Naive thymus-derived CD8-positive, alpha-beta T cell (primary cell): ENCODE measurements around the gene GP2. TPM values are rescaled to one million over a fixed set of nuclear protein-coding genes. Genes with fewer than 3 reads are reported as not detected.
A peak's percentile ranks its signal among the peaks of the same experiment; 100 is the strongest.

ENCODE experiments used
- ATAC-seq, 2 donors: fragments of 150-1000 bp; cut with Tn5 transposase in 1 of 2; sonication (Bioruptor Pico), chemical (Tn5 transposase) in 1 of 2; 1 replicate in 1 of 2; 2 replicates in 1 of 2; pipeline ENCODE4 v1.10.0; 2021; ENCODE audit warnings: mild to moderate bottlenecking in 2 of 2, moderate library complexity in 2 of 2
- POLR2A ChIA-PET: fragments of 350-600 bp; sonication (Branson Sonifier 250); formaldehyde crosslinking; loops from one replicate; lab custom pipeline; 2021; ENCODE audit warnings: antibody characterized with exemption; lab: Charles Lee
- DNase-seq, 10 donors: peaks; one replicate each; pipeline versions ENCODE4 v3.0.0 to v3.0.0-alpha.2; 2020 to 2022
- H3K27ac Mint-ChIP-seq, 10 donors: one replicate each; pipeline ENCODE4 v1.8.0; 2020 to 2022; ENCODE audit warnings: mild to moderate bottlenecking in 10 of 10, mixed read lengths in 10 of 10, moderate library complexity in 4 of 10, inconsistent platforms in 1 of 10
- H3K27me3 Mint-ChIP-seq, 5 donors: one replicate each; pipeline ENCODE4 v1.8.0; 2021 to 2022; ENCODE audit warnings: mixed read lengths in 5 of 5
- H3K36me3 Mint-ChIP-seq, 3 donors: one replicate each; pipeline ENCODE4 v1.8.0; 2020 to 2022; ENCODE audit warnings: mixed read lengths in 3 of 3, mild to moderate bottlenecking in 2 of 3, inconsistent platforms in 1 of 3
- H3K4me1 Mint-ChIP-seq, 4 donors: one replicate each; pipeline ENCODE4 v1.8.0; 2021 to 2022; ENCODE audit warnings: mixed read lengths in 4 of 4
- H3K4me3 Mint-ChIP-seq, 10 donors: one replicate each; pipeline ENCODE4 v1.8.0; 2020 to 2022; ENCODE audit warnings: mild to moderate bottlenecking in 10 of 10, mixed read lengths in 10 of 10, moderate library complexity in 6 of 10, inconsistent platforms in 1 of 10
- H3K9me3 Mint-ChIP-seq, 9 donors: one replicate each; pipeline ENCODE4 v1.8.0; 2020 to 2022; ENCODE audit warnings: mixed read lengths in 9 of 9, mild to moderate bottlenecking in 3 of 9, inconsistent platforms in 1 of 9, moderate library complexity in 1 of 9
- polyA plus RNA-seq, 3 donors: library from polyadenylated mRNA; unstranded; fragments of 300-500 nt; fragmentation: Illumina TruSeq; gene quantifications; one replicate each; pipeline ENCODE4 v1.2.3, GENCODE V29; 2021
- total RNA-seq, 8 experiments: library from RNA in 2 of 8; stranded (reverse) in 2 of 8; gene quantifications; one replicate each; pipeline ENCODE4 v1.2.3 and lab custom pipeline; 2021 to 2026

GP2 gene
- total and polyA plus RNA-seq, 5 experiments from 2014 or later: not detected

DNA sequence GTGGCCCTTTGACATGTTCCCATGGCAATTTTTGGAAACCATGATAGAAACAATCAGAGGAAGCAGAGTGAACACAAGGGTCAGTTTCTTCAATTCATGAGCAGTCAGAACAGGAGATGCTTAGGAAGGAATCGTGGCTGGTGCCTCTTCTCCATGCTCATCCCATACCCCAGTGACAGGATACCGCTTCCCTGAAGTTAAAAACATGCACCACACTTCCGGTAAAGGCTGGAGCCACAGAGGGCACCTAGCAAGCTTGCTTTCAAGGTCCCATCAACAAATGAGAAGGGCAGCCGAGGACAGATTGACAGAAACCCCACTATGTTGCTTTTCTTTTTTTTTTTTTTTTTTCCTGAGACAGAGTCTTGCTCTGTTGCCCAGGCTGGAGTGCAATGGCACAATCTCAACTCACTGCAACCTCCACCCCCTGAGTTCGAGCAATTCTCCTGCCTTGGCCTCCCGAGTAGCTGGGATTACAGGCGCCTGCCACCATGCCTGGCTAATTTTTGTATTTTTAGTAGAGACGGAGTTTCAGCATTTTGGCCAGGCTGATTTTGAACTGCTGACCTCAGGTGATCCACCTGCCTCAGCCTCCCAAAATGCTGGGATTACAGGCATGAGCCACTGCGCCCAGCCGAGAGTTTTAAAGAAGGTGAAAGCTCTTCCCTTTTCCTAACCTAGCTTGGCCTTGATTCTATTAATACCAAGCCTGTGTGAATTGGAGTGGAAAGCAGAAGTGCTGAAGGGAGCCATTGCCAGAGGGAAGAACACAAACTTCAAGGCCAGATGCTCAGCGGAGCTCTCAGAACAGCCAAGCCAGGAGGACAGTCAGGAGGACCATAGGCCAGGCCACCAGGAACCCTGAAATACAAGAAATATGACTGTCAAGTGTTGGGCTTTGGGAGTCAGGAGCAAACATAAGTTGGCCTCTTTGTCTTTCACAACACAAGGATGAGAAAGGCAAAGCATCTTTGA lies 16.6 kb downstream of the GP2 start:
- Mint-ChIP-seq H3K27ac (no peak overlapping the region), H3K36me3 (no peaks in the 10 kb centered on the region), H3K9me3 (peaks cover 0 to 10% (median under 1%) of the 10 kb centered on the region in 9 donors), H3K4me1 (no peaks in the 10 kb centered on the region), H3K27me3 (peaks cover 0 to 23% (median 4%) of the 10 kb centered on the region in 5 donors), H3K4me3 (no peak overlapping the region)
- DNase-seq (no peak), ATAC-seq (no peak)
- POLR2A ChIA-PET: no interaction called here

DNA sequence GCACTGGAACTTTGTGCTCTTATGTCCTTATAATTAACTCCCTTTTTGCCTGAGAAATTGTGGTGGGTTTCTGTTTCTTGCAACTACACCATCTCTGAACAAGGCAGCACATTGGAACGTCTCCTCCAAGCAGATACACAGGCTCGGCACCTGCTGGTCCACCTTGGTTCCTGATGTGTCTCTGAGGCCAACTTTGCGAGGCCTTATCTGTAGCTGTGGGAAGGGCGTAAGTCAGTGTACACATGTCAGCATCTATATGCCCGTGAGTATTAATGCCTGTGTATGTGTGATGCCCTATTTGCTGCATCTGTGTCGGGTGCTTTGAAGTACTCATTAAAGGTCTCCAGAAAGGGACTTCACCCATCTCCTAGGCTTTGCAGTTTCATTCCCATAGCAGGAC lies 17.5 kb downstream of the GP2 start:
- H3K4me1 Mint-ChIP-seq: no peaks in the 10 kb centered on the region
- no peak for ATAC-seq
- no peak overlapping the region for H3K27ac Mint-ChIP-seq
- no peak overlapping the region for H3K4me3 Mint-ChIP-seq
- H3K36me3 Mint-ChIP-seq: no peaks in the 10 kb centered on the region
- no peak for DNase-seq
- POLR2A ChIA-PET: no interaction called here
- peaks cover 0 to 31% (median 5%) of the 10 kb centered on the region in 5 donors for H3K27me3 Mint-ChIP-seq
- H3K9me3 Mint-ChIP-seq: peaks cover 0 to 10% (median 4%) of the 10 kb centered on the region in 9 donors

DNA sequence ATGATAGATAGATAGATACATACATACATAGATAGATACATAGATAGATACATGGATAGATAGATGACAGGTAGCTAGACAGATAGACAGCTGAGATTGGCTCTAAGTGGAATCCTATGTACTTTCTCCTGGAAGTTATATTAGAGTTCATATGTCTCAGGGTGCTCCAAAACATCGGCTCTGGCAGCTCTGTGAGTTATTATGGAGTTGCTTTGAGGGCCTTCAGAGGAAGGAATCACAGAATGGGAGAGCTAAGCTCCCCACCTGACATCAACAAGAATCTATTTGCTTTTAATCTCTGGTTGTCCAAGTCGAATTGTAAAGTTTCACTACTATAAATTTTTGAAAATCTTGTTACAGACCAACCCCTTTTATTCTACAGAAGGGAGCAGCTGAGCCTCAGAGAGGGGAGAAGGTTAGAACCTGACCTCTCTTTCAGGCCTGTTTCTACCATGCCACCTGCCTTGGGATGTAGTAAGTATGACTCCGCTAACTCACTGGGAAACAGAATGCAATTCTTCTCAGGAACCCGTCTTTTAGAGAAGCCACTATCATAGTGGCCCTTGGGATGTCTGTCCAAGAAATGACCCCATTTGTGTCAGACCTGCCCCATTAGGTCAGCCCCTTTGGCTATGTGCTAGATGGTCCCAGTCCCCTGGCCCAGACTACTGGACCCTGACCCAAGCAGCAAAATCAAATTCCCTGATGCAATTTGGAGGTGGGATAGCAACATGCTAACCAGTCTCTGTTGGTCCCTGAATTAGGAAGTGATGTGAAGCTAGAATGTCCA lies 18.3 kb downstream of the GP2 start:
- H3K4me3 Mint-ChIP-seq: no peak overlapping the region
- no peaks in the 10 kb centered on the region for H3K4me1 Mint-ChIP-seq
- no peaks in the 10 kb centered on the region for H3K36me3 Mint-ChIP-seq
- H3K27me3 Mint-ChIP-seq: peaks cover 0 to 31% (median 5%) of the 10 kb centered on the region in 5 donors
- H3K27ac Mint-ChIP-seq: no peak overlapping the region
- no peak for DNase-seq
- ATAC-seq: no peak
- peaks cover 0 to 10% (median 3%) of the 10 kb centered on the region in 9 donors for H3K9me3 Mint-ChIP-seq
- POLR2A ChIA-PET: no interaction called here

DNA sequence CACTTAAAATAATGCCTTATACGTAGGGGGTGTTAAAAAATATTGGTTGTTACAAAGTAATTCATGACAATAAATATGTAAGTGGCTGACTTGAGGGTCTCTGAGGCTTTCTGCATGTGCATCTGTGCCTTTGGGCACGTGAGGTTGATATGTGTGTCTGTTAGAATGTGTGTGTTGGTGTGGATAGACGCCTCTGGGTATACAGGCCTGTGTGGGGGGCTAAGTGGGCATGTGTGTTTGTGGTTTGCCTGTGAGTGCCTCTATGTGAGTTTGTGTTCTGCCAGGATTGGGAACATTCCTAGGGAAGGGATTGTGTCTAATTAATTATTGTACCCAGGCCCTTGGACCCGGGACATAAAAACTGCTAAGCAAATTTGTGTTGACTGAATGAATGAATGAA lies 19.0 kb downstream of the GP2 start:
- POLR2A ChIA-PET: no interaction called here
- Mint-ChIP-seq H3K9me3 (peaks cover 0 to 9% (median 3%) of the 10 kb centered on the region in 9 donors), H3K4me3 (no peak overlapping the region), H3K36me3 (no peaks in the 10 kb centered on the region), H3K27ac (no peak overlapping the region), H3K4me1 (no peaks in the 10 kb centered on the region), H3K27me3 (peaks cover 0 to 28% (median 5%) of the 10 kb centered on the region in 5 donors)
- no peak for ATAC-seq
- no peak for DNase-seq

DNA sequence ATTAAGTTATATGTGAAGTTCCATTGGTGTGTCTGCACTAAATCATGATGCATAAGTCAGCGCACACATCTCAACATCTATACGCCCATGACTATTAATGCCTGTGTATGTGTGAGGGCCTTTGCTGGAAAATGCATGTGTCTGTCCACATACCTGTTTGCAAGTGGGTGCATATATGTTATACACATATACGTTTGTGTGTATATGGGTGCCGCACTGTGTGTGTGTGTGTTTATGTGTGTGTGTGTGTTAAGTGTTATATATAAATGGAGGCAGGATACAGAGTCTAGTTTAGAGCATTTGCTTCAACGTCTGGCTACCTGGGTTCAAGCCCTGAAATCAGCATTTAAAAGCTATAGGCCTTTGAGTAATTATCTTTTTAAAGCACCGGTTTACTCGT lies 19.5 kb downstream of the GP2 start:
- Mint-ChIP-seq H3K36me3 (no peaks in the 10 kb centered on the region), H3K9me3 (peaks cover 0 to 9% (median 0%) of the 10 kb centered on the region in 9 donors), H3K27ac (no peak overlapping the region), H3K4me3 (no peak overlapping the region), H3K4me1 (no peaks in the 10 kb centered on the region), H3K27me3 (peaks cover 0 to 25% (median 5%) of the 10 kb centered on the region in 5 donors)
- ATAC-seq (no peak), DNase-seq (no peak)
- POLR2A ChIA-PET: no interaction called here

DNA sequence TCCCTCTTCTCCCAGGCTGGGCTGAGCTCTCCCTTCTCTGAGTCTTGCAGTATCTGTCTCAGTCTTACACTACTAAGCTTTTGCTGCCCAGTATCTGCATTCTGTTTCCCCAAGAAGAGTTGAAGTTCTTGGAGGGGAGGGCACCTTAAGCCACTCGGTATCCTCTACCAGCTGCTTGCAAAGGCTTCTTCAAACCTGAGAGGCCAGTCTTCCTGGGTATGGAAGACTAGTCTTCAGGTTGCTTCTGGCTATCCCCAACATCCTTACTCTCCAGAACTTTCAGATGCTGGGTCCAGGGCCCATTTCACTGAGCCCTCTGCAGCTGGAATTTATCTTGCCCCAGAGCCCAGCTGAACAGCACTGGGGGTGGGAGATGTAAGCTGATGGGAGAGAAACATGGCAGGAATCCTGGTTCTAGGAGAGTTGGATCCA lies 20.1 kb downstream of the GP2 start:
- DNase-seq: no peak
- Mint-ChIP-seq H3K4me3 (no peak overlapping the region), H3K9me3 (peaks cover 0 to 9% (median 0%) of the 10 kb centered on the region in 9 donors), H3K4me1 (no peaks in the 10 kb centered on the region), H3K36me3 (no peaks in the 10 kb centered on the region), H3K27me3 (peaks cover 0 to 25% (median 5%) of the 10 kb centered on the region in 5 donors), H3K27ac (no peak overlapping the region)
- ATAC-seq: no peak
- POLR2A ChIA-PET: no interaction called here

DNA sequence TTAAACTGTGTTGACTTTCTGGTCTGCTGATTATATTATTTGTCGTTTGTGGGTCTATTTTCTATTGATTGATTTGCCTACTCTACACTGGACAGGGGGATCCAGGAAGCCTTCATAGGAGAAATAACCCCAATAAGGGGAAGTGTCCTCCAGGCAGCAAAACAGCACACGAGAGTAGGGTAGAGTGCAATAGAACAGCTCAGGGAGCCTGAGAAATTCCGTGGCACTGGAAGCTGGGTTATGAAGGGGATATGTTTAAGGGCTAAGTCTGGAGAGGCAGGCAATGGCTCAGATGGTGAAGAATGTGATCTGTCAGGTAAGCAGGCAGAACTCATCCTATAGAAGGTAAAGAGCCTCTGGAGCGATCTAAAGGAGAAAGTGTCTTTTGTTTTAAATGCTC lies 20.9 kb downstream of the GP2 start:
- H3K9me3 Mint-ChIP-seq: peaks cover 0 to 9% (median 0%) of the 10 kb centered on the region in 9 donors
- no peak overlapping the region for H3K4me3 Mint-ChIP-seq
- ATAC-seq: no peak
- no peaks in the 10 kb centered on the region for H3K36me3 Mint-ChIP-seq
- H3K27me3 Mint-ChIP-seq: peaks cover 0 to 25% (median 5%) of the 10 kb centered on the region in 5 donors
- DNase-seq: no peak
- H3K4me1 Mint-ChIP-seq: no peaks in the 10 kb centered on the region
- POLR2A ChIA-PET: no interaction called here
- no peak overlapping the region for H3K27ac Mint-ChIP-seq

DNA sequence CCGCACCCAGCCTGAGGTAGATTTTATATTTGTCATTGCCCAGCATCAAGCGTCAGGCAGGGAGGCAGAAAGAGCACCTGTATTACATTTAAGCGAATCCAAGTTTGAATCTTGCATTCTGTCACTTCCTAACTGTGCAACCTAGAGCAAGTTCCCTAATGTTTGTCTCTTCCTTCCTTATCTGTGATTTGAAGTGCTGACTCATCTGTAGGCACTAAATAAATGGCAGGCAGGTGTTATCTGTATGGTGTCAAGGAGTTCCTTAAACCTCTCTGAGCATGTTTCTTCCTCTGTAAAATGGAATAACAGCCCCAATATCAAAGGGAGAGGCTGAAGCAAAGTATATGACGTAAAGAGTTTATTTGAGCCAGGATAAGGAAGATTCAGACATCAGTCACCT lies 24.3 kb downstream of the GP2 start:
- DNase-seq (no peak), ATAC-seq (no peak)
- peaks cover 5 to 31% (median 9%) of the 10 kb centered on the region in 5 donors for H3K27me3 Mint-ChIP-seq
- POLR2A ChIA-PET: no interaction called here
- no peak overlapping the region for H3K27ac Mint-ChIP-seq
- peaks cover 0 to 16% (median 2%) of the 10 kb centered on the region in 9 donors for H3K9me3 Mint-ChIP-seq
- H3K36me3 Mint-ChIP-seq: no peaks in the 10 kb centered on the region
- no peak overlapping the region for H3K4me3 Mint-ChIP-seq
- no peaks in the 10 kb centered on the region for H3K4me1 Mint-ChIP-seq

DNA sequence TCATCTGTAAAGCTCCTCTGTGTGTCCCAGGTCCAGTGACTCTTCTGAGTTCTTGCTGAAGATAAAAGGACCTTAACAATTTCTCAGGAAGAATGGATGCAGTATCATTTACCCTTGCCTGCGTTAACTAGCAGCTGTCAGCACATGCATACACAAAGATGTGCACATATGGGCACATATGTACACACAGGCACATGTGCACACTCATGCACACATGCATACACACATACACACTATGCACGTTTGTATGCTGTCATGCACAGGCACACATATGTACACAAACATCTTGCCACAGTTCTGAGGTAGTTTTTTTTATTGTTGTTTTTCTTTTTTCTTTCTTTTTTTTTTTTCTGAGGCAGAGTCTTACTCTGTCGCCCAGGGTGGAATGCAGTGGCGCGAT lies 24.9 kb downstream of the GP2 start:
- DNase-seq: no peak
- H3K27ac Mint-ChIP-seq: no peak overlapping the region
- H3K4me1 Mint-ChIP-seq: no peaks in the 10 kb centered on the region
- POLR2A ChIA-PET: no interaction called here
- peaks cover 0 to 16% (median 2%) of the 10 kb centered on the region in 9 donors for H3K9me3 Mint-ChIP-seq
- ATAC-seq: no peak
- no peak overlapping the region for H3K4me3 Mint-ChIP-seq
- H3K27me3 Mint-ChIP-seq: peaks cover 7 to 35% (median 9%) of the 10 kb centered on the region in 5 donors
- no peaks in the 10 kb centered on the region for H3K36me3 Mint-ChIP-seq

DNA sequence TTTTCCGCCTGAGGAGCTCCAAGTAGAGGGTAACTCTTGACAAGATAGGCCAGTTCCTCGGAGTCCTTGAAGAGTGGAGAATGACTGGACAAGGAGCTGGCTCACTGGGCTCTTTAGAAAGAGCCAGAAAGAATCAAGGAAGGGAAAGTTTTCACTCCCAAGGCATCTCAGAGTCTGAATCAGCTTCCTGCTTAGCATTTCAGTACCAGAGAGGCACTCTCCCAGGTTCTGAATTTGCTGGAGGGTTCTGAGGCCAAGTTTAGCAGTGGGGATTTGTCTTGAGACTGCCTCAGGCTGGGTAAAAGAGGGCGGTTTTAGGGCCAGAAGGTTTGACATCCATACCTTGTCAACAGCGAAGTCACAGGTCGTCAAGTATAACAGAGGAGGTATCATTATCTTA lies 25.5 kb downstream of the GP2 start:
- ATAC-seq (no peak), DNase-seq (no peak)
- Mint-ChIP-seq H3K27me3 (peaks cover 7 to 34% (median 9%) of the 10 kb centered on the region in 5 donors), H3K9me3 (peaks cover 0 to 16% (median 2%) of the 10 kb centered on the region in 9 donors), H3K27ac (no peak overlapping the region), H3K36me3 (no peaks in the 10 kb centered on the region), H3K4me3 (no peak overlapping the region), H3K4me1 (no peaks in the 10 kb centered on the region)
- POLR2A ChIA-PET: no interaction called here

DNA sequence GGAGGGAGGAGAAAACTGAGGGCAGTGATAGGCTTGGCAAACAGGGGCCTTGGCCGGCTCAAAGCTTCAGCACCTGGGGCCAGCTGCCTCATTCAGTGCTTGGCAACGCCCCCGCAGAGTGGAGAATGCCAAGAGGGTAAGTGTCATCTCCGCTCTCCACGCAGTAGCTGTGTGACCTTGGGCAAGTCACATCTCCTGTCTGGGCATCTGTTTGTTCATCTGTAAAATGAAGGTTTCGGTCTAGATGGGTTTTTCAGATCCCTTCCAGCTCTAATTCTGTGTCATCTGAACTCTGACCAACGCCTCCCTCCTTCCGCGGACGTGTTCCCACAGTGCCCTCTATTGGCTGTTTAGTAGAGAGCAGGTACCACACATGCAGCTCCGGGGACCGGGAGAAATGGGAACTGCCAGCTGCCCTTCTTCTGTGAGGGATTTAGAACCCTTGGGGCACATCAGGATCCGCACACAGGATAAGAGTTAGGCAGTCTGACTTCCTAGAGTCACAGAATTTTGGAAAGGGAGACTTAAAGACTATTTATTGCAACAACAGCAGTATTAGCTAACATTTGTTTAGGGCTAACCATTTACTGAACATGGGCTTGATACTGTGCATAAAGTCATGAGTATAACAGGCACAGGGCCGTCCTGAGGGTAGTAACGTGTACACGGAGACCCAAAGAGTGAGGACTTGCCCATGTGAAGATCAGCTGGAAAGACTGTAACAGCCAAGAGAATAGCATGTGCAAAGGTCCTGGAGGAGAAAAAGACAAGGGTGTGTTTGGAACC lies 26.8 kb downstream of the GP2 start:
- DNase-seq (peak in 1 of 10 donors; percentile 1), ATAC-seq (no peak)
- H3K4me3 Mint-ChIP-seq: no peak overlapping the region
- H3K9me3 Mint-ChIP-seq: peaks cover 0 to 13% (median 2%) of the 10 kb centered on the region in 9 donors
- H3K27me3 Mint-ChIP-seq: peaks cover 5 to 32% (median 7%) of the 10 kb centered on the region in 5 donors
- POLR2A ChIA-PET: no interaction called here
- no peaks in the 10 kb centered on the region for H3K4me1 Mint-ChIP-seq
- no peaks in the 10 kb centered on the region for H3K36me3 Mint-ChIP-seq
- no peak overlapping the region for H3K27ac Mint-ChIP-seq

DNA sequence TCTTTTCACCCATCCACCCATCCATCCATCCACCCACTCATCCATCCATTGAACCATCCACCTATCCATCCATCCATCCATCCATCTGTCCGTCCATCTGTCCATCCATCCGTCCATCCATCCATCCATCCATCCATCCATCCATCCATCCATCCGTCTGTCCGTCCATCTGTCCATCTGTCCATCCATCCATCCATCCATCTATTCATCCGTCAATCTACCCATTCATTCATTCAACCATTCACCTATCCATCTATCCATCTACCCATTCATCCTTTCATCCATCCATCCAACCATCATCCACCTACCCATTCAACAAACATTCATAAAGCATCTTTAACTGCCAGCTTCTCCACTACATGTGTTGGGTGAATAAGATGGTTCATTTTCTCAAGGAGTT lies 28.9 kb downstream of the GP2 start:
- Mint-ChIP-seq H3K36me3 (no peaks in the 10 kb centered on the region), H3K9me3 (peaks cover 0 to 11% (median 0%) of the 10 kb centered on the region in 9 donors)
- POLR2A ChIA-PET: no interaction called here

More for the DNA sequence above, 28.9 kb downstream of the GP2 start:
- H3K4me3 Mint-ChIP-seq: no peak overlapping the region
- DNase-seq: no peak
- no peak for ATAC-seq
- H3K4me1 Mint-ChIP-seq: no peaks in the 10 kb centered on the region
- peaks cover 3 to 32% (median 5%) of the 10 kb centered on the region in 5 donors for H3K27me3 Mint-ChIP-seq
- H3K27ac Mint-ChIP-seq: no peak overlapping the region
